Measurements from ENCODE around the gene RPL4.

DNA sequence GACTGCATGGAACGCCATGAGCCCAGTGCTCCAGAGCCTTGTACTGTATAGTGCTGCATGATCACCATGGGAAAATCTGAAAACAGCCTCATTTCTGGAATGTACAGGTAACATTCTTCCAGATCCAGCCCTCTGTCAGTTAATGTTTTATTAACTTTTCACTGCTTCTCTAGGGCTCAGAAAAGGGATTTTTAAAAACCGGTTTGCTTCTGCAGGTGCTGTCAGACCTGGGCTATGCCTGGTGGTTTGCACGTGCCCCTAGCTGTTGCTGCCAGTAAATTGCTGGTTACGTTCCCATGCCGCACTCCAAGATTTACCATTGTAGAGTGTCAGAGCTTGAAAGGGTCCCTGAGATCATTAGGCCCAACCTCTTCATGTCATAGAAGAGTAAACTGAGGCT is 16.1 kb downstream of the RPL4 start:
- TF ChIP-seq FOXA1 (IDR thresholded peaks at IDR 0.05): no peak
- no peak for TF ChIP-seq CTCF (IDR thresholded peaks at IDR 0.05; ENCODE audit: low read depth, low read length, missing input control)
- TF ChIP-seq RAD21 (IDR thresholded peaks at IDR 0.05): no peak
- no peak for TF ChIP-seq MAX (IDR thresholded peaks at IDR 0.05)
- no peak for TF ChIP-seq TAF1 (conservative IDR thresholded peaks at IDR 0.05)
- TF ChIP-seq, protein P1, sequence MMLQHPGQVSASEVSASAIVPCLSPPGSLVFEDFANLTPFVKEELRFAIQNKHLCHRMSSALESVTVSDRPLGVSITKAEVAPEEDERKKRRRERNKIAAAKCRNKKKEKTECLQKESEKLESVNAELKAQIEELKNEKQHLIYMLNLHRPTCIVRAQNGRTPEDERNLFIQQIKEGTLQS (IDR thresholded peaks at IDR 0.05): no peak
- TF ChIP-seq, protein P2, sequence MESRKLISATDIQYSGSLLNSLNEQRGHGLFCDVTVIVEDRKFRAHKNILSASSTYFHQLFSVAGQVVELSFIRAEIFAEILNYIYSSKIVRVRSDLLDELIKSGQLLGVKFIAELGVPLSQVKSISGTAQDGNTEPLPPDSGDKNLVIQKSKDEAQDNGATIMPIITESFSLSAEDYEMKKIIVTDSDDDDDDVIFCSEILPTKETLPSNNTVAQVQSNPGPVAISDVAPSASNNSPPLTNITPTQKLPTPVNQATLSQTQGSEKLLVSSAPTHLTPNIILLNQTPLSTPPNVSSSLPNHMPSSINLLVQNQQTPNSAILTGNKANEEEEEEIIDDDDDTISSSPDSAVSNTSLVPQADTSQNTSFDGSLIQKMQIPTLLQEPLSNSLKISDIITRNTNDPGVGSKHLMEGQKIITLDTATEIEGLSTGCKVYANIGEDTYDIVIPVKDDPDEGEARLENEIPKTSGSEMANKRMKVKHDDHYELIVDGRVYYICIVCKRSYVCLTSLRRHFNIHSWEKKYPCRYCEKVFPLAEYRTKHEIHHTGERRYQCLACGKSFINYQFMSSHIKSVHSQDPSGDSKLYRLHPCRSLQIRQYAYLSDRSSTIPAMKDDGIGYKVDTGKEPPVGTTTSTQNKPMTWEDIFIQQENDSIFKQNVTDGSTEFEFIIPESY (IDR thresholded peaks at IDR 0.05): no peak
- TF ChIP-seq REST (IDR thresholded peaks at IDR 0.05): no peak
- TF ChIP-seq JUND (IDR thresholded peaks at IDR 0.05): no peak
- no peak for TF ChIP-seq RXRA (IDR thresholded peaks at IDR 0.05)
- TF ChIP-seq NR2F2 (IDR thresholded peaks at IDR 0.05): no peak

Measured in liver (tissue), 3 donors.